Fibroblast of skin of back (primary cell): ENCODE data around the gene DCTN3.
A peak's percentile ranks its signal among the peaks of the same experiment; 100 is the strongest.

Experiments used
- DNase-seq: peaks from one replicate; pipeline ENCODE4 v3.0.0-alpha.2; 2013

The DCTN3 gene

DNA sequence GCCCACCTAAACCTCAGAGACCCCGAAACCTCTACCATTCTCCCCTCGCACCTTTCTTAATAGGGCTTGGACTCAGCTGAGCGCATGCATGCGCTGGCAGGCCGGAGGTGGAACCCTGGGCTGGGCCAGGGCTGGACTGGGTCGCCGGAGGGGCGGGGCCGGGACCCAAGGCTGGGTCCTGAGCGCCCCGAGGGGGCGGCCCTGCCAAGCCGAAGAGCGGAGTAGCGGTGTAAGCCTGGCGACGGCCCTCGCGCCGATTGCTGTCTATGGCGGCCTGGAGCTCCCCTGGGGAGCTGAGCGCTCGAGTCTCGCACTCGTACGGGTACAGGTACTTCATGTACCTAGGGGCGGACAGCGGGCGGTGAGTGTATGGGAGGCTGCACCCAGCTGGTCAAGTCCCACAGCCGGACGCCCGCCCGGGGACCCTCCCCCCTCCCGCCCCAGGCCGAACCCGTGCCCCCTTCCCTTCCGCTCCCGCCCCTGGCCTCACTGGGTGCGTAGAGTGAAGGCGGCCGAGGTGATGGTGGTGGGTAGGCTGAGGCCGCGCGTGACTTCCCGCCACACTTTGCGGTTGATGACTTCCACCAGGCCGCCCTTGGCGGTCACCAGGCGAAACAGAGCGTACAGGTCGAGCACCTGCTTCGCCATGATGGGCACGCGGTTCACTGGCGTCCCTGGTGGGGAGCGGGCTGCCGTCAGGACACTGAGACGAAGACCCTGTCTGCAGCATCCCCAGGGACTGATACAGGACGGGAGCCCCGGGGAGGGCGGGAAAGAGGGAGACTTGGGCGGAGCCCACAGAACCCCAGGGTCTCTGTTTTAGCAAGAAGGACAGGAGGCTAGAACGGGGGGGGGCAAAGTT is 3.3 kb upstream of the DCTN3 start:
- DNase-seq, result no peak

DNA sequence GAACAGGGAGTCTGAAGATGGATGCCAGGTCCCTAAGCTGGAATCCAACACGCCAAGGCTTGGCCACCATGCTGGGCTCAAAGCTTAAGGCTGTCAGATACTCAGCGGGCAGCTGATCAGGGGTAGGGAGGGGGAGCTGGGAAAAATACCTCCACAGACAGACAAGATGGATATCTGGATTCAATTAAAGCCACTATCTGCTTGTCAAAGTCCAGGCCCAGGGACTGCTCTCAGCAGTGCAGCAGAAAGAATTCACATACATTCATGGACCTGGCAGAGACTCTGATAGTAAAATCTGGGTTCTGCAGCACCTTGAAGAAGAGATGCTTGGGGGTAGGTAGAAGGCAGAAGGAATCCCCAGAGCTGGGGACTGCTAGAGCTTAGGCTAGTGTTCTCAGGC is 5.2 kb downstream of the DCTN3 start:
- DNase-seq, result no peak

DNA sequence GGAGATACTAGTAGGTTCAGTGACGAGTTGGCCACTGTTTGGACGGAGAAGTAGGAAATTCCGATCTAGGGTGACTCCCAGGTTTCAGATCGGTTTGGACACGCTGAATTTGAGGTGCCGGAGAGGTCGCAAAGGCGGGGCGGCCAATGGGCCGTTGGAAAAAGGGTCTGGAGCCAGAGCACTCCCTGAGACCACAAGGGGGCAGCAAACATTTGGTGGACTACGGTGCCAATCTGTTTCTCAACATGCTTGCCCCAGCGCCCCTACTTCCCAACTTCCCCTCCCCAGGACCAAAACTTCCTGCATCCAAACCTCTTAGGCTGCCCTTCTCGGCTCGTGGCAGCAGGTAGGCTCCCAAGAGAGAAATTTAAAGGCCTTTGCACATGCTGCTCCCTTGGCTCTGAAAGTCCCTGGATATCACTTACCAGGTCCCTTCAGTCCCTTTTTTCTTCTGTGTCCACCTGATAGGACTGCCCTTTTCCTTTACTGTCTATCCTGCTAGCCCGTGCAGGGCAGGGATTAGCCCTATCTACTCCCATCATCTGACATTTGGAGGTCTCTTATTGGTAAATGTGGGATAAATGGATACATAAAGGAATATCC is 7.4 kb downstream of the DCTN3 start:
- DNase-seq, result peak; percentile 75

DNA sequence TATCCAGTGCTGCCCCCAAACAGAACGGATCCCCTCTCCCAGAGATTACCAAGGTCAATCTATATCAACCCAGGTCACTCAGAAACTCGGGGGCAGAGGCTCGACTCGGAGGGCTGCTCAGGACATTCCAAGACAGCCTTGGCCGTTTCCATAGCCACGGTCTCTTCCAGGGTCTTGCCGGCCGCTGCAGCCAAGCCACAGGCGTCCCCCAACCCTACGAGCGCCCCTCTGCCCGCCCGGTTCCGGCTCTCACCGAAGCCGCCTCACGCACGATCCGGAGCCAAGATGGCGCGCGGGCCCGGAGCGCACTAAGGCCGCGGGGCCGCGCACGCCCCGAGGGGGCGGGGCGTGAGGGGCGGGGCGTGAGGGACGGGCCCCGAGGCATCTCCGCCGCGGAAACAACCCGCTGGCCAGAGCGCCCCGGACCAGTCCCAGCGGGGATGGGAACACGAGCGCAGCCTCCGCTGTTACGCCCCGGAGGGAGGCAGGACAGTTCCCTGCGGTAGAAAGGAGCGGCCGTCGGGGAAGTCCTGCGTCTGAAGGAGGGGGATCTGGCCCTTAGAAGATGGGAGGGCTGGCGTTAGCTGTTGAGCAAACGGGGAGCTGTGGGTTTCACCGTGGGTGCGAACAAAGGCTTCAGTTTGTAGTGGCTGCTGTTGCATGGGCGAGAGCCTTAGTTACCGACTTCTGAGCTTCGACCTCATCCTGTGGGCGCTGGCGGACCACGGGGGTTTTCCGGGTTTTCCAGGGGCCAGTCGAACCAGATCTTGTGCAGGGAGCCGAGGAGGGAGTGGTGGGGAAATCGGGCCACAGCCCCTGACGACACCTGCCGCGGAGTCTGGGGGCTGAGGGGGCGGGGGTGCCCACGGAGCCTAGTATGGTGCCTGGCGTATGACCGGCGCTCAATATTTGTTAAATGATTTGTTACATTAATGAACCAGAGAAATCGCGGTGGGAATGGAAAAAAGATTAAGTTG is 8.2 kb downstream of the DCTN3 start, which contains the start of gene RPP25L:
Gene RPP25L (minus strand): TSS at position 287 of the 977 bp plus-strand sequence. CDS start 801 bp downstream, outside the sequence.
- peak; percentile 83 for DNase-seq

DNA sequence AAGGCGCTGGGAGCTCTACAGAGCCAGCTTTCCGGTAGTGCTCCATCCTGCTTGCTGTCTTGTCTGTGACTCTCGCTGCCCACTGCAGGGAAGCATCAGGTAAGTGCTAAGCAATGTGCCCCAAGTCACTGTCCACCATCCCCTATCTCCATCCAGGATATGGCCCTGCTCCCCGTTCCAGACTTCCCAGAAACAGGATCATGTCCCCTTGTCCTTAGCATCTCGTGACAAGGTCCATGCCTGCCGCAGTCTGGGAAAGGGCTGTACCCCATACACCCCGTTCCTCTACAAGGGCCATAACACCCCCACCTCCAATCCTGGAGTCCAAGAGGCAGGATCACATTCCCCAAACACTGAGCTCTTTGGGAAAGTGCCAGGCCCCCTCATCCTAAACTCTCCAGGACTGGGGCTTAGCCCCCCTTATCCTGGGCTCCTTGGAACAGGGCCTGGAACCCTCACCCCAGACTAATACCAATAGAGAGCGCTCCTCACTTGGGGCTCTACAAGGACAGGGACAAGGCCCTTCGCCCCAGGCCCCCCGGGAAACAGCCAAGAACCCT is 9.0 kb downstream of the DCTN3 start:
- no peak for DNase-seq

DNA sequence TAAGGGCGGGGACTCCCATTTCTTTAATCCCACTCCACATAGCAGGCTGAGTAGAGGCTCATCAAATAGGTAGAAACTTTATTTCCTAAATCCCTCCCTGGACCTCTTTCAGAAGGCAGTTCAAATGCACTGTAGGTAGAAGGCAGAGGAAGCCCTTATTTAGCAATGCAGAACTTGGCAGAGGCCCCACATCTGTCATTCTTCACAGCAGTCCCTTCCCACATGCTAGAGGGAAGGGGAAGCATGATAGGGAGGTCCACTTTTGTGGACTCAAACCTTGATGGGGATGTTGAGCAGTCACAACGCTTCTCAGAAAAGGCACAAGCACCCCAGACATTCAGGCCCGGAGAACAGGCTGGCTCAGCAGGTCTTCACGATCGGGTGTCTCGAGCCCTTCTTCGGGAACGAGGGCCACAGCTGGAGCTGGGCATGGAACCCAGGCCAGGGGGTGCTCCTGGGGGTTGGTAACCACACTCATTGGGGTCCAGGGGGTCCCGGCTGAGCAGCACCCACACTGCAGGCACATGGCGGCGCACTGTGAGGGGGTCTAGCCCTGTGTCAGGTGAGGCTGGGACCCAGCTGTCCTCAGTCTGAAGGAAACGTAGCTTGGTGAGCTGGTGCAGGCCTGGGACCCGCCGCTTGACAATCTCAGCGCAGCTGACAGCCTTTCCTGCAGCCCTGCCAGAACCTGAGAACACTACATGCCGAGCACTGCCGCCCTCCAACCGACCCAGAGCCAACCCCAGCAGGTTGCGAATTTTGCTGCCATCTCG is 9.7 kb downstream of the DCTN3 start:
- no peak for DNase-seq

DNA sequence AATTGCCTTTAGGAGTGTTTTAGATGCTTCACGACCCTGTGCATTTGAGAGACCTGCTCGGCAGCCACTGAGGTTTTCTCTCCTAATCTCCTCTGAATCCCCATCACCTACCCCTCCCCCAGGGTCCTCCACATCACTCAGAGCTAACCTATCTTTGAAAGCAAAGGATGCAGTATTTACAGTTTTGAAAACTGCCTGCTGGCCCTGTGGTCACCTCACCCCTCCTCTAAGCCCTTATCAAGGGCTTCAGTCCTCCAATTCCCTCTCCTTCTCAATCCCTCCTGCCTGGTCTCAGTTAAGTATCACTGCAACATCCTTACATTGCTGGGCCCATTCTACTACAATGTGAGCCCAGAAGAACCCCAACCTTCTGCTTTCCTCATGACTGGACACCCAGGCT is 13.0 kb downstream of the DCTN3 start:
- DNase-seq, result no peak

DNA sequence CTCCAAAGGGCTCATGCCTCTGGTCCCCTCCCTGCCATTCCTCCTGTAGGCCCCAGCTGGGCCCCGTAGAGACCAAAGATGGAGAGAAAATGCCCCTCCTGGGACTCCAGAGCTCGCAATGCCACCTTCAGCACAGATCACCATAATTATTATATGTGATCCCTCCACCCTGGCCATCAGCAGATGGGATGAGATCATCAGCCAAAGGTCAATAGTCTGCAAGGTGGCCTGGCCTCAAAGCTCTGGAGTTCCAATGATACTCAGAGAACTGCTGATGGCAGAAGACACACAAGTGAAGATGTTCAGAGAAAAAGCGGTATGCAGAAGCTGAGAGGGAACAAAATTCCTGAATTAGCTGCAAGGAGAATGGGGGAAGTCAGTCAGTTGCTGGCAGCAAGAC is 13.4 kb downstream of the DCTN3 start:
- DNase-seq, result no peak

DNA sequence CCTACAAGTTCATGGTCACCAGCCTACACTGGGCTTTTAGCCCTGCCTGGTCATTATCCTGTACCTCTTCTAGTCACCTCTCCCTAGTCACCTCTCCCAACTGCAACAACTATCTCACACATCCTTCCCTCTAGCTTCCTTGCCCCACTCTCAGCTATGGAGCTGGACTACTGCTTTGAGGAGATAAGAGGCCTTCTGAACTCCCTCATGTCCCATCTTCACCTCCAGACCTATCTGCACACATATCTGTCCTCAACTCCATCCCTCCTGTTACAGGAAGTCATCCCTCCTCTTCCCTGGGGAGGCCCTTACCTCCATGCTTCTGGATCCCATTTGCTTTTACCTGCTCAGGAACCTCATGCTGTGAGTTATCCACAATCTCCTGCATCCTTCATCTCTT is 14.1 kb downstream of the DCTN3 start:
- DNase-seq, result no peak

DNA sequence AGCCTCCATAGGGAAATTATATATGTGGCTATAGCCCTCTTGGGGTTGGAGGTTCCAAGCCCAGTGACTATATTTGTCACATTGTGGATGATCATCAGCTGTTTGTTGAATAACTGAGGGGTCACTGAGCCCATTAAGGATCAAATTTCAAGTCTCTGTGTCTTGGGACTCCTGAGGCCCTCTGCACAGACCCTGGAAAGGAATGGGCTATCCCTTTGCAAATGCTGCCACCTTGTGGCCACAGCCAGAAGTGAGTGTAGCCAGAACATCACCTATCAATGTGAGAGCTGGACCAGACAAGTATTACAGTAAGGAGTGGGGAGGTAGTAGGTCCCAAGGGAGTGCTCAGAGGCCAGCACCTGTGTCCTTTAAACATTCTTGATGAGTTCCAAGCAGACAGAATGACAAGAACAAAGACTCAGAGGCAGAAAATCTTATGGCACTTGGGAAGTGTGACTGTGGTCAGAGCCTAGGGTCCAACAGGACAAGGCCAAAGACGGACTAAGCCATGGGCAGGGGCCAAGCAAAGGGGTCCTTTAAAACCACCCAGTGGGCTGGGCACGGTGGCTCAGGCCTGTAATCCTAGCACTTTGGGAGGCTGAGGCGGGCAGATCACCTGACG is 16.6 kb downstream of the DCTN3 start:
- peak; percentile 67 for DNase-seq

DNA sequence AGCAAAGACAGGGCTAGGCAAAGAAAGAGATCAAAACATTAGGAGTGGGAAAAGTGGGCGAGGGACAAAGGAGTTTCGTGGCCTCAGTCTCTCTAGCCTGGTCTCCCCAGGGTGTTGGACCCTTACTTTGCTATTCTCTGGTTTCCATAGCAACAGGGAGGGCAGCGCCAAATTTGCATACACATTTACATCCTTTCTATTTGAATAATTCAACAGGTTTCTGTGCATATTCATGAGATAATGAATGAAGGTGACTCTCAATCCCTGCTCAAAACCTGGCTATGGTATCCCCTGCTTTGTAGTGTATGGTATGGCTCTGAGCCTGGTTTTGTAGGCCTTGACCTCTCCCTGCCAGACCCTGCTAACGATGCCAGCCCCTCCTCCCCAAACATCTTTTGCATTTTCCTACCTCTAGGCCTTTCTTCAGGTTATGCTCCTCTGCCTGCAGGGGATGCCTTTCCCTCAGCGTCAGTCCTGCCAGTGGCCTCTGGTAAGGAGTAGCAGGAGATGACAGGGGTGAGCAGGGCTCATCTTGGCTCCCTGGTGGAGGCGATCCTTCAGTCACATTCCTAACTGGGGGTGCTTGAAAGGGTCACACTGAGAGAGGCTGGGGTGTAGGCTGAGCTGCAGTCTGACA is 18.2 kb downstream of the DCTN3 start:
- DNase-seq, result no peak

DNA sequence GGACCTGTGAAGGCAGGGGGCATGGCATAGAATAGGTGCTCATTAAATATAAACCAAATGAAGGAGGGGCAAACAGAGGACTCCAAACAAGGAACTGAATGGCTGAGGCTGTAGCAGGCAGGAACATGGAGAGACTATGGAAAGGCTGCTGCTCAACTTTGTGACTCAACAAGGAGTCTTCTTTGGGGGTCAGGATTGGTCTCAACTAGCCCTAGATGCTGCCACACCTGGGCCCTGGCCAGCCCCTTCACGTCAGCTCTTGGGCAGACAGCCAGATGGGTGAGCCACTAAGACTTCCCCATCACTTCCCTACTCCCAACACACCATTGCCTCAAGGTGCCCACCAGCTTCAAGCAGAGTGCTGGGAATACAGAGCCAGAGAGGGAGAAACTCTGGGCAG is 19.4 kb downstream of the DCTN3 start:
- no peak for DNase-seq

DNA sequence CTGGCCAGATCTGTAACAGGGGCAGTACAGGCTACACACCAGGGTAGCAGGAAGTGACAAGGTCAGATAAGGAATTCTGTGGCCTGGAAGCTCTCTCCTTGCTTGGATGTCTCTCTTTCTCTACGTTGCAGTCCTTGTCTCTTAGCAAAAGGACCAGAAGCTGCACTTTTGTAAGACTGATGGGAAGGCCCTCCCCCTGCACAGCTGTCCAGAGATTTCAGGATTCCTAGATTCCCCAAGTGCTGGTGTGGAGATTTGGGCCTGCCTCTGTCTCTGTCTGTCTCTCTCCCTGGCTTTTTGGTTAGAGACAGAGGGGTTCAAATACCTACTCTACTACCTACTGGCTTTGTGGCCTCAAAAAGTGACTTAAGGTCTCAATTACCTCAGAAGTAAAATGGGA is 20.7 kb downstream of the DCTN3 start:
- no peak for DNase-seq

DNA sequence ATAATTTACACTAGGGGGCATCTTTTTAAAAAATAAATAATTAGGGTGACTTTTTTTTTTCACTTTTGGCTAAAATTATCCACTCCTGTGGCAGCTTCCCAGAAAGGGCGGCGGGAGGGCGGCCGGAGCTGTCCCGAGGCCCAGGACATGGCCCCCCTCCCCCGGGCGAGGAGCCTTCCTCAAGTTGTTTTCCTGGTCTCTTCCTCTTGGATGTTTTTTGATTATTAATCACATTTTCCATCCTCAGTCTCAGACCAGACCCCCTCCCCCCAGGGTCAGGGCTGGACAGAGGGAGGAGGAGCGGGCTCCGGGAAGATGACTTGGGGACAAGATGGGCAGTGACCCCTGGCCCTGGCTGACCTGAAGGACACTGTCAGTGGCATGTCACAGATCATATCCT is 26.1 kb downstream of the DCTN3 start:
- no peak for DNase-seq

DNA sequence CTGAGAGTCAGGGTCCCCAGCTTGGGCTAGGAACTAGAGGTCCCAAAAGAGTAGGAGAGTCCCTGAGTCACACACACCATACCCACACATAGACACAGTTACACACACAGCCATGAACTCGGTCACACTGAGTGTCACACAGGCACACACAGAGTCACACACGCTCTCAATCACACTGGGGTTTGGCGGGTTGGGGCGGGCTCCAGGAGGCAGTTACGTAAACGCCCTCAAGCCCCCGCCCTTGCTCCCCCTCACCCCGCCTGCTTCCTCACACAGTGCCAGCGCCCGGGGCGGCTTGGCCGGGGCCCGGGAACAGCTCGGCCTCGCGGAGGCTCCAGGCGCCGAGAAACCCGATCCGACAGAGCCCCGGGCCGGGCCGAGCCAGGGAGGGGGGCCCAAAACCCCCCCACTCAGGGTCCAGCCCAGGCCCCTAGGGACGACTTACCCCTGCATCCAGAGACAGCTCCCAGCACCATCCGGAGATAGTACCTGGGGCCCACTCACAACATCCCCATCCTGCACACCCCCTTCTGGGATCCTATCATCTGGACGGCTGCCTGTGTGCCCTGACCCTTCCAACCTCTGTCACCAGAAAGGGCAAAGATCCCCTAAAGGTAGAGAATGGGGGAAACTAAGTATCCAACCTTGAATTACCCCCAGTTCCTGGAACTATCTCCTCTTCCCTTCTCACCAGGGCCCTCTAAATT is 27.2 kb downstream of the DCTN3 start:
- no peak for DNase-seq

DNA sequence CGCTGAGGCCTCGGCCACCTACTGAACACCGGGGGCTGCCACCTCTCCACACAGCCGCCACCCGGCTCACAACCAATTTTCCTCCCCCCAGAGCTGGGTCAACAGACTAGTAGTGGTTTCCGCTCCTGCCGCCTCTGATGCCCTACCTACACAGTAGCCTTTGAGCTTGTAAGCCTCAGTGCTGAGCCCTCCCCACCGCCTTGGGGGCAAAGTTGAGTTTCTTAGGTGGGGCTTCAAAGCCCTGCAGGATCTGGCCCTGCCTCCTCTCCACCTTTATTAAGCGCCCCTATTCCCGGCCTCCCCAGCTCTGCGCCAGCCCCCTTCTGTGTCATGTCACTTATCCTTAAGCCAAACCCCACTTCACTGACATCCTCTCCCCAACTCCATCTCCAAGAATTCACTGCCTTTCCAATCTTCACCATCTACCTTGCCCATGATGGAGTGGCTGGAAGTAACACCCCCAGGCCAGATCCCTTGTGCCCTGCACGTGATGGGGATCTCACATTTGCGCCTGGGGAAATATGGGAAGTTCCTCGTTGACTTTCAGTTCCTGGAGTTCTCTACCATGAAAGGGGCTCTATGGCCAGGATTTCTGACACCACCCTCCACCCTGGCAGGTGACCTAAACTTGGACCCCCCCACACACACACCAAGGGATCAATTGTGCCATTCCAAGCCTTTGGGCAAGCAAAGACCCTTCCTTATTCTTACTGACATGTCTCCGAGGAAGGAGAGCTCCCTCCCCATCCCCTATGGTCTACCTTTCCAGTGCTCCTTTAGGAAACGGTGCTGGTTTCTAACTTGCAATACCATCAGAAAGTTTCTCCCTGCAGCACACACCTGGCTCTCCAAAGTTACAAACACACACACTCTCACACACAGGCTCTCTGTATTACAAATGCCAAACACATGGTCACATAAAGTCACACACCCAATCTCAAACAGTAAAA is 28.1 kb downstream of the DCTN3 start:
- no peak for DNase-seq

DNA sequence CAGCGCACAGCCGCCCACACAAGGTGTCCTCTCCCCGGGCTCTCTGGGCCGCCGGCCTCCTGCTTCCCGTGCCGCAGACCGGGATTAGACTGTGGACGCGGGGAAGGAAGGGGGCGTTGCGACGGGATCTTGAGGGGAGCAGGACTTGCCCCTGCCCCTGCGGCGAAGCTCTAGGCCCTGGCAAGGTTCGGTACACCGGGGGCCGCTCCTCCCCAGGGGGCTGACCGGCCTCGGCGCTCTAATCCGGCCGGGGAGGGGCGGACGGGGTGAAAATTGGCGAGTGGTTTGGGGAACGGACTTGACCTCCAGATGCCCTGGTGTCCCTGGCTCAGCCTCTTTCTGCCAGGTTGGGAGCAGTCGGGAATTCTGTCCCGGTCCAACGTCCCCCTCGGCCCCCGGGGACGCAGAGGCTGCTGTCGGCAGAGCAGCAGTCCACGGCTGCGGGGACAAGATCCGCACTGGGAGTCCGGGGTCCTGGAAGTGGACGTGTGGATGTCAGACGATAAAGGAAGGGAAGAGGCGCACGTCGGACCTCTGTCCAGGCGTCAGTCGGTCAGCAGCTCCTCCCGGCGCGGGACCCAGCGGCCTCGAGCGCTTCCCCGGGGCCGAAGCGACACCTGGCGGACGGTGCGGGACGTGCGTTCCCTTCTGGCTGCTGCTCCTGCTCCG is 28.9 kb downstream of the DCTN3 start:
- DNase-seq, result peak; percentile 64
